Suprapubic skin (tissue), 4 donors: ENCODE measurements around the gene GALM. TPM values are rescaled to one million over a fixed set of nuclear protein-coding genes. Genes with fewer than 3 reads are reported as not detected.

Experiments used
- DNase-seq, 2 donors: peaks; one replicate each; pipeline ENCODE4 v3.0.0-alpha.2; 2019; ENCODE audit warnings: low spot score in 2 of 2
- H3K27ac ChIP-seq: fragments of 200-600 bp; sonication (generic); one replicate; pipeline ENCODE4 v1.5.1; 2019
- H3K27me3 ChIP-seq: fragments of 200-600 bp; sonication (generic); one replicate; pipeline ENCODE4 v1.5.1; 2019
- H3K36me3 ChIP-seq: fragments of 200-600 bp; sonication (generic); one replicate; pipeline ENCODE4 v1.5.1; 2019
- H3K4me1 ChIP-seq: fragments of 200-600 bp; sonication (generic); one replicate; pipeline ENCODE4 v1.5.1; 2019
- H3K4me3 ChIP-seq: fragments of 200-600 bp; sonication (generic); one replicate; pipeline ENCODE4 v1.5.1; 2019; ENCODE audit warnings: mild to moderate bottlenecking
- H3K9me3 ChIP-seq: fragments of 200-600 bp; sonication (generic); one replicate; pipeline ENCODE4 v1.5.1; 2019
- EP300 ChIP-seq: sonication (generic); formaldehyde crosslinking; IDR thresholded peaks from one replicate; pipeline ENCODE4 v1.6.1; 2017; ENCODE audit warnings: antibody characterized with exemption
- POLR2A ChIP-seq, 2 donors: fragments of 450-650 bp; IDR thresholded peaks; one replicate each; pipeline ENCODE4 v1.6.1; 2017; ENCODE audit warnings: antibody characterized with exemption in 2 of 2, mild to moderate bottlenecking in 2 of 2, moderate library complexity in 2 of 2
- POLR2AphosphoS5 ChIP-seq, 3 donors: sonication (generic); formaldehyde crosslinking; IDR thresholded peaks; one replicate each; pipeline ENCODE4 v1.6.1; 2017; ENCODE audit warnings: antibody characterized with exemption in 3 of 3
- WGBS: methylation state at CpG from one replicate; pipeline ENCODE4 v1.1.5; 2018; 5-methylcytosine and 5-hydroxymethylcytosine counted together
- total RNA-seq, 4 donors: library from RNA; depleted of rRNA; stranded (reverse); fragments of >200 nt; gene quantifications; one replicate each; pipeline ENCODE4 v1.1.0, GENCODE V29; 2016
- TF ChIP-seq, protein P1 (sequence below), 2 donors: fragments of 200-600 bp in 1 of 2; fragments of 450-650 bp in 1 of 2; sonication (generic) in 1 of 2; IDR thresholded peaks; one replicate each; pipeline ENCODE4 v1.5.1; 2016 to 2019; ENCODE audit warnings: antibody characterized with exemption in 2 of 2, mild to moderate bottlenecking in 1 of 2, moderate library complexity in 1 of 2

Gene GALM
- total RNA-seq, 4 donors from 2014 or later: 3.7 to 16.4 (median 7.1) TPM

DNA sequence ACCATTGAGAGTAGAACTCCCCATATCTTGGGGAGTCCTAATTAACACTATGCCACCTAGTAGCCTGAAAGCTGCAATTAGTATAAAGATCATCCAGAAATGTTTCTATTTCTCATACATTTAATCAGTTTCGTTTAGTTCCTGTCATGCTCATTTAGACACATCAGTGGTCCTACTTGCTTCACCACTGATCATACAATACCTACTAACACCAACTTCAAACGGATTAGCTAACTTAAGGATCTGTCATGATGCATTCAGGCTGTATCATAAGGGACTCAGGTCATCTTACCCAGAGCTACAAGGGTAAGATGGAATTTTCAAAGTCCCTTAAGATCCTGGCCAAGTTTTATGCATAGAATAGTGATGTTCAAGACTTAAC, 78.5 kb downstream of the GALM start:
- 46% methylated on average over 2 of the region's 2 CpGs for WGBS
- Histone ChIP-seq H3K9me3 (no peaks in the 10 kb centered on the region), H3K4me1 (peaks cover 40% of the 10 kb centered on the region), H3K36me3 (peaks cover 72% of the 10 kb centered on the region), H3K27ac (no peak overlapping the region), H3K27me3 (no peaks in the 10 kb centered on the region), H3K4me3 (no peak overlapping the region)
- no peak for DNase-seq
- TF ChIP-seq, protein P1, sequence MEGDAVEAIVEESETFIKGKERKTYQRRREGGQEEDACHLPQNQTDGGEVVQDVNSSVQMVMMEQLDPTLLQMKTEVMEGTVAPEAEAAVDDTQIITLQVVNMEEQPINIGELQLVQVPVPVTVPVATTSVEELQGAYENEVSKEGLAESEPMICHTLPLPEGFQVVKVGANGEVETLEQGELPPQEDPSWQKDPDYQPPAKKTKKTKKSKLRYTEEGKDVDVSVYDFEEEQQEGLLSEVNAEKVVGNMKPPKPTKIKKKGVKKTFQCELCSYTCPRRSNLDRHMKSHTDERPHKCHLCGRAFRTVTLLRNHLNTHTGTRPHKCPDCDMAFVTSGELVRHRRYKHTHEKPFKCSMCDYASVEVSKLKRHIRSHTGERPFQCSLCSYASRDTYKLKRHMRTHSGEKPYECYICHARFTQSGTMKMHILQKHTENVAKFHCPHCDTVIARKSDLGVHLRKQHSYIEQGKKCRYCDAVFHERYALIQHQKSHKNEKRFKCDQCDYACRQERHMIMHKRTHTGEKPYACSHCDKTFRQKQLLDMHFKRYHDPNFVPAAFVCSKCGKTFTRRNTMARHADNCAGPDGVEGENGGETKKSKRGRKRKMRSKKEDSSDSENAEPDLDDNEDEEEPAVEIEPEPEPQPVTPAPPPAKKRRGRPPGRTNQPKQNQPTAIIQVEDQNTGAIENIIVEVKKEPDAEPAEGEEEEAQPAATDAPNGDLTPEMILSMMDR (IDR thresholded peaks at IDR 0.05): no peak
- TF ChIP-seq POLR2AphosphoS5 (IDR thresholded peaks at IDR 0.05): no peak
- no peak for TF ChIP-seq EP300
- TF ChIP-seq POLR2A (IDR thresholded peaks at IDR 0.05): no peak

DNA sequence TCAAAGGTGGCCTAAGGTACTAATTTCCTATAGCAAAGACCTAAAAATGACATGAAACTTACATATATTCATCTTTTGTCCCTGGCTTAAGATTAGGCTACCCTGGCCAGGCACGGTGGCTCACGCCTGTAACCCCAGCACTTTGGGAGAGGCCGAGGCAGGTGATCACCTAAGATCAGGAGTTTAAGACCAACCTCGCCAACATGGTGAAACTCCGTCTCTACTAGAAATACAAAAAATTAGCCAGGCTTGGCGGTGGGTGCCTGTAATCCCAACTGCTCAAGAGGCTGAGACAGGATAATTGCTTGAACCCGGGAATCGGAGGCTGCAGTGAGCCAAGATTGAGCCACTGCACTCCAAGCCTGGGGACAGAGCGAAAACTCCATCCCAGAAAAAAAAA, 79.4 kb downstream of the GALM start:
- WGBS: 87% methylated on average over 9 of the region's 9 CpGs
- Histone ChIP-seq H3K27ac (no peak overlapping the region), H3K36me3 (peaks cover 72% of the 10 kb centered on the region), H3K4me1 (peaks cover 47% of the 10 kb centered on the region), H3K27me3 (no peaks in the 10 kb centered on the region), H3K4me3 (no peak overlapping the region), H3K9me3 (no peaks in the 10 kb centered on the region)
- TF ChIP-seq POLR2AphosphoS5 (IDR thresholded peaks at IDR 0.05): no peak
- TF ChIP-seq, protein P1 (IDR thresholded peaks at IDR 0.05): no peak
- no peak for TF ChIP-seq POLR2A (IDR thresholded peaks at IDR 0.05)
- TF ChIP-seq EP300: no peak
- DNase-seq: no peak

DNA sequence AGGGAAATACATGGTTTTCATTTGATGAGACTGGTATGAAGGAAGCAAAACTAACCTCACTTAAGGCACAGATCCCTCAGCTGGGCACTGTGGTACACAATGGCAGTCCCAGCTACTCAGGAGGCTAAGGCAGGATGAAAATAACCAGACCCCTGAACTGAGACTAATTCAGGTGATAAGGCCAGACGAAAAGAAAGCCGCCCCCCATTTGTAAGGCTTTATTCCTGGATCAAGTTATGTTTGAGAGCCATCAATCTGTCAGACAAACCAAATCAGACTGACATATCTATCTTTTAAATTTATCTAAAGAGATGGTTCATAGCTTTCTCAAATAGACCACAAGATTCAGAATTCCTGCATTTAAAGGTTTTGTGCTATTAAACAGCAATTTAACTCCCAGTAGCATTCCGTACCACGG, 81.1 kb downstream of the GALM start:
- WGBS: 73% methylated on average over 4 of the region's 4 CpGs
- no peaks in the 10 kb centered on the region for H3K27me3 ChIP-seq
- no peaks in the 10 kb centered on the region for H3K9me3 ChIP-seq
- peaks cover 45% of the 10 kb centered on the region for H3K4me1 ChIP-seq
- H3K4me3 ChIP-seq: no peak overlapping the region
- peaks cover 71% of the 10 kb centered on the region for H3K36me3 ChIP-seq
- TF ChIP-seq, protein P1 (IDR thresholded peaks at IDR 0.05): no peak
- no peak for TF ChIP-seq POLR2A (IDR thresholded peaks at IDR 0.05)
- DNase-seq: no peak
- no peak overlapping the region for H3K27ac ChIP-seq

DNA sequence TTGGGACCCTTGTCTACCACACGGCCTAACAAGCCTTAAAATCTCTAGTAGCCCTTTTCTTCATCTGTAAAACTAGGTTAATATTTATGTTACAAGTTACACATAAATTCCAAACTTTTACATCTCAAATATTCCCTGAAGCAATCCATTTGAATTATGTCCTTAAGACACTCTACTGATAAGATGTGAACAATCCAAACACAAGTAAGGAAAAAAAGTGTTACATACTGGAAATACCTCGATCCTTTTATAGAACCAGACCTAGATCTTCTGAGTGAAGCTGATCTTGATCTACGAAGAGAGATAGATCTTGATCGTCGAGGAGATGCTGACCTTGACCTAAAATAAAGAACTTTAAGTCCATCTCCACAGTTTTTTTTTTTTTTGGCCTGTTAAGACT, 81.9 kb downstream of the GALM start:
- no peak for DNase-seq
- peaks cover 45% of the 10 kb centered on the region for H3K4me1 ChIP-seq
- TF ChIP-seq EP300 (no peak), POLR2AphosphoS5 (IDR thresholded peaks at IDR 0.05) (no peak), POLR2A (IDR thresholded peaks at IDR 0.05) (no peak)
- TF ChIP-seq, protein P1 (IDR thresholded peaks at IDR 0.05): no peak
- H3K36me3 ChIP-seq: peaks cover 64% of the 10 kb centered on the region
- WGBS: 60% methylated on average over 5 of the region's 5 CpGs
- H3K27me3 ChIP-seq: no peaks in the 10 kb centered on the region
- no peak overlapping the region for H3K27ac ChIP-seq
- no peaks in the 10 kb centered on the region for H3K9me3 ChIP-seq
- H3K4me3 ChIP-seq: no peak overlapping the region

DNA sequence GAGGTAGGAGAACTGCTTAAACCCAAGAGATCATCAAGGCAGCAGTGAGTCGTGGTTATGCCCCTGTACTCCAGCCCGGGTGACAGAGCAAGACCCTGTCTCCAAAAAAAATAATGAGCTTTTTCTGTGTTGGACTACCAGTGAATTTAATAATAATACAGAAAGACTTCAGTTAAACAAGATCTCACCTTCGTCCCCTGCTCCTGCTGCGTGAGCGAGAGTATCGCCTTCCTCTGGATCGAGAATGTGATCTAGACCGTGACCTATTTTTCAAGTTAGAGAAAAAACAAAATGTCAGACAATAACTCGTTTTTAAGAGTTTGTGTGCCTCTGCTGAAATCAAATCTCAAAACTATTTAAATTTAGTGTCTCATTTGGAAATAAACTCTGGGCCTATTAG, 82.5 kb downstream of the GALM start:
- Histone ChIP-seq H3K27me3 (no peaks in the 10 kb centered on the region), H3K9me3 (no peaks in the 10 kb centered on the region), H3K36me3 (peaks cover 58% of the 10 kb centered on the region), H3K4me1 (peaks cover 45% of the 10 kb centered on the region), H3K27ac (no peak overlapping the region), H3K4me3 (no peak overlapping the region)
- WGBS: 86% methylated on average over 9 of the region's 9 CpGs
- TF ChIP-seq POLR2AphosphoS5 (IDR thresholded peaks at IDR 0.05) (no peak), EP300 (no peak), POLR2A (IDR thresholded peaks at IDR 0.05) (no peak)
- TF ChIP-seq, protein P1 (IDR thresholded peaks at IDR 0.05): no peak
- DNase-seq: no peak
